Measurements from ENCODE around the gene MYO16. TPM values are rescaled to one million over a fixed set of nuclear protein-coding genes. Genes with fewer than 3 reads are reported as not detected.
"Not testable (repeated sequence)": the region's sequence is repeated elsewhere in the genome, so short reads cannot be mapped to it uniquely, and the experiment has no call there.

Gene MYO16
- total RNA-seq, 1 donor from 2014 or later: 1.2 TPM

DNA sequence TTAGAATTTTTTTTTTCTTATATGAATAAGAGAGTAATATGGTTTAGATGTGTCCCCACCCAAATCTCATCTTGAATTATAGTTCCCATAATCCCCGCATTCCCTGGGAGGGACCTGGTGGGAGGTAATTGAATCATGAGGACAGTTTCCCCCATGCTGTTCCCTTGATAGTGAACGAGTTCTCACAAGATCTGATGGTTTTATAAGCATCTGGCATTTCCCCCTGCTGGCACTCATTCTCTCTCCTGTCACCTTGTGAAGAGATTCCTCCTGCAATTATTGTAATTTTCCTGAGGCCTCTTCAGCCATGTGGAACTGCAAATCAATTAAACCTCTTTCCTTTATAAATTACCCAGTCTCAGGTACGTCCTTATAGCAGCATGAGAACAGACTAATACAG lies 205.7 kb downstream of the MYO16 start:
- ATAC-seq (ENCODE audit: poor library complexity): no peak
- DNase-seq: no peak
- intact Hi-C loops (cut with DNase I): no loop called here

DNA sequence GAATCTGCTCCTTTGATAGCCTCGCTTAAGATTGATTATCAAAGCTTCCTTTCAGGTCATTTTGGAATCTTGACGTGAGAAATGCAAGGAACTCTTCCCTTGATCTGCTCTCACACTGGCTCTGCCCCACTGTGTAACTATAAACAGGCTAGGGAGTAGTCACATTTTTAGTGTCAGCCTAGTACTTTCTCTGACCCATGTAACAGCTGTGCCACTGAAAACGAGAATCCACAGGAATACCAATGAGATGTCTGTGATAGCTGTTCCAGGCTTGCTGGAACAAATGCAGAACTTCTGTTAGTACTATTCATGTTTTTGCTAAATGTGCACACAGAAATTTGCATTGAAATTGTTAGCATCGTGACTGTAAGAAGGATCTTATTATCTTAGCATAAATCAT lies 221.3 kb downstream of the MYO16 start:
- intact Hi-C loops (cut with DNase I): no loop called here
- no peak for ATAC-seq (ENCODE audit: poor library complexity)

DNA sequence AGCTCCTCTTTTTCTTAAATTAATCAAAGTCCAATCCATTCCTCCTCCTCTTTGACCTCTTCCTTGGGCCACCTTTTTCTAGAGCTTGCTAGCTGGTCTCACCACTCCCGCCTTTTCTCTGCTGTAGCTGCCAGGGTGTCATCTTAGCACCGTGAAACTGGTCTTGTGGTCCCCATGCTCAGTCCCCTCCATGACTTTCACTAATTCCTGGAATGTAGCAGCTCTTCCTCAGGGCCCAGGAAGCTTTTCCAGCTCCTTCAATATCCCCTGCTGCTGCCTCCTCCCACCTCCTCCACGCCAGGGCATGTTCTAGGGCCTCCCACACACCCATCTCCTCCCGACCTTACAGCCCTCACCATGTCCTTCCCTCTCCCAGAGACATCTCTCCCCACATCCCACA lies 222.2 kb downstream of the MYO16 start:
- intact Hi-C loops (cut with DNase I): no loop called here
- DNase-seq: no peak
- ATAC-seq (ENCODE audit: poor library complexity): no peak

More for the DNA sequence above, 221.3 kb downstream of the MYO16 start:
- no peak for DNase-seq

DNA sequence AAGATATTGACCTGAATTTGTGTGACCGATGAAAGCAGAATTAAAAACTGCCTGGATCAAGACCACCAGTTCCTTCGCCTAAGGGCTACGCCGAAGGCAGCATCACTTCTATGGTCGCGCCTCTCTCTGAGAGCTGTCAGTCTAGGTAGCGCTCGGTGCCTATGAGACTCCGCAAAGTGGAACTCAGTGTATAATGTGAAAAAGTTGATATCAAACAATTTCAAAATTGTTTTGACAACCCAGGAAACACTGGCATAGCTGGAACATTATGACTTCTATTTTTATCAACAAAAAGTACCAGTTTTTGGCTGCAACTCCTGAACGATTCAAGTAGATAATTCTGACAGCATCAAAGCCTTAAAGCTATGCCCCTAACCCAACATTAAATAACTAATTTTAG lies 223.6 kb downstream of the MYO16 start:
- intact Hi-C loops (cut with DNase I): no loop called here
- no peak for ATAC-seq (ENCODE audit: poor library complexity)

DNA sequence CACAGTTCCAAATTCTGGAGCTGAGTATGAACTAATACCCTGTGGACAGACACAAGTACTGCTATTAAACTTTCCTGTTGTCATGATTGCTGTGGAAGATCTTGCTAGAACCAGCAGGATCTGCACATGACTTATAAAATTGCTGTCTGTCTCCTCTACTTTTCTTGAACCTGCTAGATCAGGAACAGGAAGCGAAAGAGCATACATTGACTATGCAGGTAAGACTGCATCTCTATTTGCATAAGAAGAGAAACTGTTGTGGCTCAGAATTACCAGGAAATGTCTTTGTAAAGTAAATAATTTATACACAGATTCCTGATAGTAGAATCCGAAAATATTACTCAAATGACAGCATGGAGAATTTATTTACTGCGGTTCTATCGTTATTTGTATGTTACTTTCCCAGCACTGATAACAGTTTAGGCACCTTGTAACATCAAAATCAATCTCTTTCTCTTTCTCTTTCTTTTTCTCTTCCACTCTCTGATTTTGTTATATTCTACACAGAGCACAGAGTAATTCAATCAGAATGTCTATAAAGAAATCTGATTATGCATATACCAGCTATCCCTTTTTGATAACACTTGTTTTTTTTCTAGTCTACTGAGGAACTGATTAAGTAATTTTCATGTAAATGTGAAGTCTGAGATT lies 226.5 kb downstream of the MYO16 start:
- intact Hi-C loops (cut with DNase I): no loop called here
- DNase-seq: no peak
- ATAC-seq (ENCODE audit: poor library complexity): no peak

More for the DNA sequence above, 223.6 kb downstream of the MYO16 start:
- no peak for DNase-seq

DNA sequence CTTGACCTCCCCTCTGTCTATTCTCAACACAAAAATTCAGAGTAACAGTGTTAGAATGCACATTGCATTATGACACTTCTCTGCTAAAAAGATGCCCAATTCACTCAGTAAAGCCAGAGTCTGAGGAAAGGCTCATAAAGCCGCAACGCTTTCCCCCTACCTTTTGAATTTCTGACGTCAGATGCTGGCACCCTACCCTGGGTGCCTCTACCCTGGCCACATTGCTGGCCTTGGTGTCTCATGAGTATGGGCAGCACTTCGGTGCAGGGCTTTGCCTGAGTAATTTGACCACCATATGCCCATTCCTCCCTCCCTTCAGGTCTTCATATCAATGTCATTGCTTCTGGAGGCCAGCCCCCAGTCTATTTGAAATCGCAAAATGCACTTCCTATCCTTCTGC lies 229.3 kb downstream of the MYO16 start:
- DNase-seq (no peak), ATAC-seq (ENCODE audit: poor library complexity) (no peak)
- intact Hi-C loops (cut with DNase I): no loop called here

DNA sequence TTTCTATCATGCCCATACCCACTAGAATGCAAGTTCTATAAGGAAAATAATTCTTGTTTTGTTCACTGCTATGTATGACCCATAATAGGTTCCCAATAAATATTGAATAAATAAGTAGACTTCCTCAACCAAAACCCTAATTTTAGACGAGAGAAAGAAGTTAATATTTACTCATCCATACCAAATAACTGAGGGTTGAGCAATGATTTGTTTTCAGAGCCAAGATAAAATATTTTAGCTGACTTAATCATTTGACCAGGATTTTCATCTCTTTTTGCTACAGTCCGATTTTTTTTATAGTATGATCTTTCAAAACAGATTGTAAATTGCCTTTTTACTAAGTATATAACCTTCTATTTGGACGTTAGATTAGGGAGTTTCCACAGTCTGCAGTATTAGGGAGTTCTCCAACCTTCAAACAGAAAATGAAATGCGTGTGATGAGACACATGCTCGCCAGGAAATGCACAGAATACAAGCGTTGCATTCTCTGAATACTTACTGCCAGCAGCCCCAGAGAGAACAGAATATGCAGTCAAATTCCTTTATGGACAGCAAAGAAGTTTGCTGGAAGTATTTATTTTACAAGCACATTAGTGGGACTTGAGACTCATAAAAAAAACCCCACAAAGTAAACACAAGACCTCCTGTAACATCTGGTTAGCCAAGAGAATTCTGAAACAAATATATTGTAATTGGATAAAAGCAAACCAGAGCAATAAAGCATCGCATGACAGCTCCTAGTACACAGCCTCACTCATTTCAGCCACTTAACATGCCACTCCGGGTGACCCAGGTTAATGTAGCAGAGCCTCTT lies 230.0 kb downstream of the MYO16 start:
- DNase-seq (no peak), ATAC-seq (ENCODE audit: poor library complexity) (no peak)
- intact Hi-C loops (cut with DNase I): no loop called here

DNA sequence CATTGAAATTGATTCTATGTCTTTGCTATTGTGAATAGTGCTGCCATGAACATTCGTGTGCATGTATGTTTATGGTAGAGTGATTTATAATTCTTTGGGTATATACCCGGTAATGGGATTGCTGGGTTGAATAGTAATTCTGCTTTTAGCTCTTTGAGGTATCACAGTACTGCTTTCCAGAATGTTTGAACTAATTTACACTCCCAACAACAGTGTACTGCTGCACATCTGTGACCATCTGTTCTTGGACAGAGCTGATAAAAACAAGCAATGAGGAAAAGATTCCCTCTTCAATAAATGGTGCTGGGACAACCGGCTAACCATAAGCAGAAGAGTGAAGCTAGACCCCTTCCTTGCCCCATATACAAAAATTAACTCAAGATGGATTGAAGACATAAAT lies 231.0 kb downstream of the MYO16 start:
- DNase-seq: no peak

DNA sequence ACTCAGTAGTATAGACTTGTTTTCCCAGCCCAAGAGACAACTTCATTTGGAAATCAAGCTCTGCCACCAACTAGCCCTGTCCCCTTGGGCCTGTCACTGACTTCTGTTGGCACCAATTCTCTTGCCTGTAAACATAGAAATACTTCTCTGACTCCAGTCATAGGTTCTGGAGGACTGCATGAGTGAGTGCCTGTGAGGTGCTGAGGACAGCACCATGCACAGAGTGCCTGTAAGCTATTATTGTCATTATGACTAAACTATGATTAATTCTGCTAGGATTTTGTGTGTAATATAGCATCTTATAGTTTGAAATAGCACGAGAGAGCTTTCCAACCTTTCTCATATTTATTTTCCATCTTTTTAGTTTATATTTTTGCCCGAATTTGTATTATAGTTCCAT lies 247.9 kb downstream of the MYO16 start:
- no peak for DNase-seq
- intact Hi-C loops (cut with DNase I): no loop called here
- peak; percentile 85 for ATAC-seq (ENCODE audit: poor library complexity)

More for the DNA sequence above, 231.0 kb downstream of the MYO16 start:
- intact Hi-C loops (cut with DNase I): no loop called here
- no peak for ATAC-seq (ENCODE audit: poor library complexity)

DNA sequence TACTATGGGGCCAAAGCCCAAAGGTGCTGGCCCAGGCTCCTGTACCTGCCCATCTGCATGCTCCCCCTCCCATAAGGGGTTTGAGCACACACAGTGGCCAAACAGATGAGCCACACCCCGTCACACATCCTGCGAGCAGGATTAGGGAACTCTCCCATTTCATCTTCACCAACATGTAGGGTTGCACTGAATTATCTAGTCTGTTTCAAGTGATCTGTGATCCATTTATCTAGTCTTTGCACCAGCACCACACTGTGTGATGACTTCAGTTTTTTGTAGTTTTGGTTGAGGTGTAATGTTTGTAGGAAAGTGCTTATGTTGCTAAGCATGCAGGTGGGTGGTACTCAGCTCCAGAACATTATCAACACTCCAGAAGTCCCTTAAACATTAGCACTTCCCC lies 249.3 kb downstream of the MYO16 start:
- intact Hi-C loops (cut with DNase I): no loop called here
- ATAC-seq (ENCODE audit: poor library complexity): no peak
- no peak for DNase-seq

DNA sequence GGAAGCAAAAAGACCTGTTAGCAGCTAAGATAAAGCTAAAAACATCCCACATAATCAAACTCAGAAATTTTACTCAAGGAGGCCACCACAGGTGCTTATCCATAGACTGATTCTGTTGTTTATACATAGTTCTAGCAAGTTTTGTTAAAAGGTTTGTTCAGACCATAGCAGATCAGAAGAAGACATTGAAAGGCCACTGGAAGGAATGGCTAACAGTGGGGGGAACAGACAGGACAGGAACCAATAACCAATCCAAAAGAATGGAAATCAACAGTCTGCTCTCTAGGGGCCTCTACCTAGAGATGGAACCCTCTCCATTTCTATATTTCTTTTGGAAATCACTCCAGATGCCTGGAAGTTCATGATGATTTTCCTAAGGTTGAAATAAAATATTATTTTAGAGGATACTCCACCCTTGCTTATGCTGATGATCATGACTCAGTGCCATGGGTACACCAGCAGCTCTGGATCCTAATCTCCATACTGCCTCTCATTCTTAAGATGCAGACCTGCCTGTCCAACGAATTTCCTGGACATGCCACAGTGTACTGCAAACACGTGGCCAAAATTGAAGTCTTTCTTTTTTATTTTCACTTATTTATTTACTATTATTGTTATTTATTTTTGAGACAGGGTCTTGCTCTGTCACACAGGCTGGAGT lies 260.0 kb downstream of the MYO16 start:
- intact Hi-C loops (cut with DNase I): no loop called here
- DNase-seq (no peak), ATAC-seq (ENCODE audit: poor library complexity) (no peak)

DNA sequence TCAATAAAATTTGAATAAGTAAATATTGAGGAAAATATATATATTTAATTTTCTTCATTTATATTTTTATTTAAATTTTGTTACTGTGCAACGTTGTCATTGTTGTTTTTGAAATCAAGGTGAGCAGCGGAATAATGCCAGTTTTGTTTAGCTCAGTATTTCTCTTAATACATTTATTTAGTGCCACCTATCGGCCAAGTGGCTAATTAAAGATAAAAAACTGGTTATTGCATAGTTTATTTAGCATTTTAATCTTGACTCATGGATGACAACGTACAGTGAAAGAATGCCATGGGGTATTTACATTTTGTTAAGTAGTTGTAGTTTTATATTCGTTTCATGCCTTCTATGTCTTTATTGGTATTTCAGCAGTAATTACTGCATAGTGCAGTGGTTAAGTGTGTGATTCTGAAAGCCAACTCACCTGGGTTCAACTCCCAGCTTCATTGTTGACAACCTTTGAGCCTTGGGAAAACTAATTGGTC lies 265.9 kb downstream of the MYO16 start:
- no peak for ATAC-seq (ENCODE audit: poor library complexity)
- no peak for DNase-seq
- intact Hi-C loops (cut with DNase I): loop anchor here (5.0 kb wide), 3 partner anchors 288 to 573 kb away; no protein-coding TSS in a partner anchor

DNA sequence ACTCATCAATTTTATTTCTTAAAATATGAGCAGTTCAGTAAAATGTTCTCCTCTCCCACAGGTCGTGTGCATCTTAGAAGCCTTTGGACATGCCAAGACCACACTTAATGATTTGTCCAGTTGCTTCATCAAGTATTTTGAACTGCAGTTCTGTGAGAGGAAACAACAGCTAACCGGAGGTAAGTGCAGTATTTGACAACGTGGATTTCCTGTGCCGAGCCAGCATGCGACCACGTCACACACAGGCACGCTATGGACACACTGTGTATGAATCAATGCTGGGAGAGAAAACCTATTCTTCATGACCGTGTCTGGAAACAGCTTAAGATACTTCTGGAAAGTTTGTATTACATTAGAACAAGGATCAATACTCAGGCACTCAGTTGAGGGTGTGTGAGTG lies 268.5 kb downstream of the MYO16 start:
- DNase-seq: no peak
- intact Hi-C loops (cut with DNase I): loop anchor here (5.0 kb wide), 3 partner anchors 291 to 576 kb away; no protein-coding TSS in a partner anchor
- ATAC-seq (ENCODE audit: poor library complexity): no peak

DNA sequence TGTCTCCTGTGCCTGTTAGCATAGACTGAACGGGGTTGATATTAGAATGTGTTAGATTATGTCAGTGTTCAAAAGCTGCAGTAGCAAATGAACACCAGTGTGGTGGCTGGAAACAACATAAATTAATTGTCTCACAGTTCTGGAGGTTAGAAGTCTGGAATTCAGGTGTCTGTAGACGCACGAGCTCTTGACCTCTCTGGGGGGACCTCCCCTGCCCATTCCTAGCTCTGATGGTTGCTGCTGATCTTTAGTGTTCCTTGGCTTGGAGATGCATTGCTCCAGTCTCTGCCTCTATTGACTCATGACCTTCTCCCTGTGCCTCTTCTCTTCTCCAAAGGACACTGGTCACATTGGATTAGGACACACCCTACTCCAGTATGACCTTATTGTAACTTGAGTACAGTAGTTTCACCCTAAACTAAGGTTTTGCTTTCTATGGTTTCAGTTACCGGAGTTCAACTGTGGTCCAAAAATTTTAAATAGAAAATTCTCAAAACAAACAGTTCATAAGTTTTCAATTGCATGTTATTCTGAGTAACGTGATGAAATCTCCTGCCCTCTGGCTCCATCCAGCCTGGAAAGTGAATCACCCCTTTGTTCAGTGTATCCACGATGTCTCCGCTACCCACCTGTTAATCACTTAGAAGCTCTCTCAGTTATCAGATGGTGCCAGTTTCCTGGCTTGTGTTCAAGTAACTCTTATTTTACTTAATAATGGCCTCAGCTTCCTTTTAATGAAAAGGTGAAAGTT lies 273.2 kb downstream of the MYO16 start:
- no peak for ATAC-seq (ENCODE audit: poor library complexity)
- intact Hi-C loops (cut with DNase I): no loop called here
- DNase-seq: no peak

DNA sequence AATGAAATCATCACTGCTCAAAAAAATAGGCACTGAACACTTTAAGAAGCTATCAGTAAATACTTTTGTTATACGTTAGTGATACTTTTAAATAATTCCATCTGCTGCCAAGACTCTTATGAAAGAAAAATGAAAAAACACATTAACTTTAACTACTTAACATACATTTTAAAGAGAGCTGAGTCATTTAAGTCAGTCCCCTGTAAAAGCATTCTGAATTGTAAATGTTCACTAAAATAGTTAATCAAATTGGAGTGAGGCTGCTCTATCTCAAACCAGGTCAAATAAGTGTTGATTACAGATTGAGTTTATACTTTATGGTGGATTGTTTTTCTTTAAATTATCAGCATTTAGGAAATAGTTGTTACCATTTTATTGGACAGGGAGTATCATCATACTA lies 274.2 kb downstream of the MYO16 start:
- intact Hi-C loops (cut with DNase I): no loop called here
- ATAC-seq (ENCODE audit: poor library complexity) (no peak), DNase-seq (no peak)

DNA sequence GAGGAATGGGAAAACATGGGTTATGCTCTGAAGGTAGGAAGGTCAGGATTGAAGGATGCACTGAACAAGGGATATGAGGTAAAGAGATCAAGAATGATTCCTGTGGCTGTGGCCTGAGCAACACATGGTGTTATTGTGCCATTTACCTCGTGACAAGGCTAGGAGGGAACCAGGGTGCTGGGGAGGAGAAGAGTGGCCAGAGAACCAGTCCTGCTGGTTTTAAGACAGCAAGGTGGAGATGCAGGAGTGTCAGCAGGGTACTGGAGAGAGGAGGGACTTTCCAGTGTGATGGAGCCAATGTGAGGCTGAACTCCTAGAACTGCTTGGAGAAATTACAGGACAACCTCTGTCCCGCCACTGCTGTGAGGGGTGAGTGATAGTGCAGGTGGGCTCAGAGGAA lies 282.4 kb downstream of the MYO16 start:
- no peak for DNase-seq
- intact Hi-C loops (cut with DNase I): no loop called here
- no peak for ATAC-seq (ENCODE audit: poor library complexity)

DNA sequence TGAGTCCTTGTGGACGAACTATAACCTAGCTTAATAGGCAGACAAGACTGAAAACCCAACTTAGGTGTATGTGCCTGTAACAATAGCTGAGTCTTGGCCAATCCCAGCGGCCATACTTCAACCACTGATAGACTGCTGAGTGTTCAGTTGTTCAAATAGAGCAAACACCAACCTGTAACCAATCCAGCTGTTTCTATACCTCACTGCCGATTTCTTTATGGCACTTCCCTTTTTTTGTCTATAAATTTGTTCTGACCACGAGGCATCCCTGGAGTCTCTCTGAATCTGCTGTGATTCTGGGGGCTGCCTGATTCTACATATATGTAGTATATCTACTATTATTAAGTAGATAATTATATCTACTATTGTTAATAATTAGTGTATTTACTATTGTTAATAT lies 284.3 kb downstream of the MYO16 start:
- intact Hi-C loops (cut with DNase I); ATAC-seq (ENCODE audit: poor library complexity); DNase-seq: not testable (repeated sequence)

DNA sequence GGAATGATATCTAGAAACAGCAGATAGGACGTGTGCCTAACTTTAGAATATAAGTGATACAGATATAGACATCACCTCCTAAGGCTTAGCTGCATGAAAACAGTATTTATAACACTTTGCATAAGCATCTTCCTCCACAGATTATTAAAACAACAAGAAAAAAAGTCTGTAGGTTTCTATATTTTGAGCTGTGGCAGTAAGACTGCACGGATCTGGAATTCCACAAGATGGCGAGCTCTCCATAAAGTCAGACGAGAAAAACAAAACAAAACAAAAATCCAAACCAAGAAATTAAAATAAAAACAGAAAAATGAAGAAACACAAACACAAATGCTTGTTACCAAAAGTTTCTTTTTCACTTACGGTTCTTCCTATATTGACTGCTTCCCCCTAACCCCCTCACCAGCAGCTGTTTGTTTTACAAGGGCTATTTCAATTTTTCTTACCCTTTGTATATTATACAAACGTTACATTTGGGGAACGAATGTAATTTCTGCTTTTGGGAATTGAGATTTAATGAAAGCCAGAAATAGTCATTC lies 285.8 kb downstream of the MYO16 start:
- intact Hi-C loops (cut with DNase I): no loop called here
- DNase-seq (no peak), ATAC-seq (ENCODE audit: poor library complexity) (peak; percentile 38)
